K562 (cell line): Measurements from ENCODE around the gene PCDHGB1. TPM values are rescaled to one million over a fixed set of nuclear protein-coding genes. Genes with fewer than 3 reads are reported as not detected.

Experiments
- CHD4 ChIP-seq: fragments of 200-600 bp; sonication (generic); IDR thresholded peaks from 3 replicates; pipeline ENCODE4 v1.6.1; 2012; ENCODE audit warnings: low read depth, mild to moderate bottlenecking, mixed read lengths, low read length, inconsistent platforms; ENCODE audit not compliant: insufficient read depth, insufficient replicate concordance, poor library complexity, severe bottlenecking
- KLF10 ChIP-seq: fragments of 250-450 bp; sonication (Bioruptor Pico); IDR thresholded peaks from 2 replicates; pipeline ENCODE4 v1.6.1; 2021; ENCODE audit warnings: matching md5 sums
- TCF3 ChIP-seq: sonication (generic); formaldehyde crosslinking; IDR thresholded peaks from 2 replicates; pipeline ENCODE4 v1.4.0; 2020; ENCODE audit warnings: mild to moderate bottlenecking, missing genetic modification reagents
- ZNF282 ChIP-seq: sonication (generic); formaldehyde crosslinking; IDR thresholded peaks from 2 replicates; pipeline ENCODE4 v1.8.1; 2023; ENCODE audit warnings: missing genetic modification reagents
- polyA plus RNA-seq, 8 experiments: library from polyadenylated mRNA; depleted of rRNA in 4 of 8; stranded (reverse) in 5 of 8; unstranded in 3 of 8; fragments of >200 nt; fragmentation: Nextera tagmentation in 2 of 8; fragmentation: Illumina TruSeq in 1 of 8; extraction: Ambion mirVana in 2 of 8; extraction: Trizol in 1 of 8; gene quantifications; 2 replicates each; pipeline versions ENCODE4 v1.2.1 to v1.2.3, GENCODE V29; 2011 to 2014; ENCODE audit warnings: inconsistent platforms in 1 of 8, missing spikeins in 1 of 8
- total RNA-seq, 7 experiments: library from RNA; depleted of rRNA in 6 of 7; stranded (reverse); fragments of >200 nt in 6 of 7; fragmentation: Illumina TruSeq in 2 of 7; extraction: Trizol in 2 of 7; gene quantifications; 2 replicates each; pipeline versions ENCODE4 v1.2.1 to v1.2.3, GENCODE V29; 2011 to 2021; ENCODE audit warnings: low replicate concordance in 1 of 7
- TF ChIP-seq, protein P1 (sequence below): fragments of 450-650 bp; IDR thresholded peaks from one replicate; pipeline ENCODE4 v1.6.1; 2018; ENCODE audit warnings: mild to moderate bottlenecking, moderate library complexity; ENCODE audit not compliant: partially characterized antibody
- TF ChIP-seq, protein P2 (sequence below), 3 experiments: IDR thresholded peaks in 2 of 3; conservative IDR thresholded peaks in 1 of 3; 2 replicates each; pipeline ENCODE4 v1.5.1; 2011 to 2012; ENCODE audit warnings: low read length in 3 of 3, mild to moderate bottlenecking in 3 of 3, control low read depth in 2 of 3, improper control_type of control experiment in 1 of 3, inconsistent platforms in 1 of 3, low read depth in 1 of 3, mixed read lengths in 1 of 3, moderate library complexity in 1 of 3; ENCODE audit not compliant: insufficient read depth in 2 of 3

The PCDHGB1 gene
- total and polyA plus RNA-seq, 9 of the 15 experiments (the other 6 are each of a cell fraction or from before 2014, with no cell fraction given): 0.06 to 0.20 (median 0.07) TPM; not detected in 2

DNA sequence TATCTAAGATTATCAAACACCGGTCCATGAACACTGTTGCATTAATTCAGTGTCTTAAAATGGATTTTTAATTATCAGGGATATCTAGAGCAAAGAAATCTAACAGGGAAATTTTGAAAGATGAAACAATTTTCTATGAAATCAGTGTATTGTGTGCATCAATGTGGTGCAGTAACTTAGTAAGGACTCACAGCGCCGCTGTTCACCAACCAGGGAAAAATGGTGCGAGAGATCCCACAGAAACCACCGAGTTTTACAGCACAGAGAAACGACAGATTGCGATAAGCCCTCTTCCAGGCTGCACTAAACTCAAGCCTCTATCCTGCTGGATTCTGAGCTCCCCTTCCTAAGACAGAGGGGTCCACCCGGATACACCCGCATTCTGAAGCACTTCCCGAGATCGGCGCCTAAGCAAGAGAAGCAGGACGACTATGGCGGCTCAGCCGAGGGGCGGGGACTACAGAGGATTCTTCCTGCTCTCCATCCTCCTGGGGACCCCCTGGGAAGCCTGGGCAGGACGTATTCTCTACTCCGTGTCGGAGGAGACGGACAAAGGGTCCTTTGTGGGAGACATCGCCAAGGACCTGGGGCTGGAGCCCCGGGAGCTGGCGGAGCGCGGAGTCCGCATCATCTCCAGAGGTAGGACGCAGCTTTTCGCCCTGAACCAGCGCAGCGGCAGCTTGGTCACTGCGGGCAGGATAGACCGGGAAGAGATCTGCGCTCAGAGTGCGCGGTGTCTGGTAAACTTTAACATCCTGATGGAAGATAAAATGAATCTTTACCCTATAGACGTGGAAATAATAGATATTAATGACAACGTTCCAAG is 32.8 kb downstream of the PCDHGB1 start, which contains the start of gene PCDHGA7 (continued):
- TF ChIP-seq, protein P1, sequence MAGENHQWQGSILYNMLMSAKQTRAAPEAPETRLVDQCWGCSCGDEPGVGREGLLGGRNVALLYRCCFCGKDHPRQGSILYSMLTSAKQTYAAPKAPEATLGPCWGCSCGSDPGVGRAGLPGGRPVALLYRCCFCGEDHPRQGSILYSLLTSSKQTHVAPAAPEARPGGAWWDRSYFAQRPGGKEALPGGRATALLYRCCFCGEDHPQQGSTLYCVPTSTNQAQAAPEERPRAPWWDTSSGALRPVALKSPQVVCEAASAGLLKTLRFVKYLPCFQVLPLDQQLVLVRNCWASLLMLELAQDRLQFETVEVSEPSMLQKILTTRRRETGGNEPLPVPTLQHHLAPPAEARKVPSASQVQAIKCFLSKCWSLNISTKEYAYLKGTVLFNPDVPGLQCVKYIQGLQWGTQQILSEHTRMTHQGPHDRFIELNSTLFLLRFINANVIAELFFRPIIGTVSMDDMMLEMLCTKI: no peak
- TF ChIP-seq KLF10 (CRISPR knock-in tag): no peak
- no peak for TF ChIP-seq CHD4
- TF ChIP-seq ZNF282: no peak
- TF ChIP-seq, protein P2, sequence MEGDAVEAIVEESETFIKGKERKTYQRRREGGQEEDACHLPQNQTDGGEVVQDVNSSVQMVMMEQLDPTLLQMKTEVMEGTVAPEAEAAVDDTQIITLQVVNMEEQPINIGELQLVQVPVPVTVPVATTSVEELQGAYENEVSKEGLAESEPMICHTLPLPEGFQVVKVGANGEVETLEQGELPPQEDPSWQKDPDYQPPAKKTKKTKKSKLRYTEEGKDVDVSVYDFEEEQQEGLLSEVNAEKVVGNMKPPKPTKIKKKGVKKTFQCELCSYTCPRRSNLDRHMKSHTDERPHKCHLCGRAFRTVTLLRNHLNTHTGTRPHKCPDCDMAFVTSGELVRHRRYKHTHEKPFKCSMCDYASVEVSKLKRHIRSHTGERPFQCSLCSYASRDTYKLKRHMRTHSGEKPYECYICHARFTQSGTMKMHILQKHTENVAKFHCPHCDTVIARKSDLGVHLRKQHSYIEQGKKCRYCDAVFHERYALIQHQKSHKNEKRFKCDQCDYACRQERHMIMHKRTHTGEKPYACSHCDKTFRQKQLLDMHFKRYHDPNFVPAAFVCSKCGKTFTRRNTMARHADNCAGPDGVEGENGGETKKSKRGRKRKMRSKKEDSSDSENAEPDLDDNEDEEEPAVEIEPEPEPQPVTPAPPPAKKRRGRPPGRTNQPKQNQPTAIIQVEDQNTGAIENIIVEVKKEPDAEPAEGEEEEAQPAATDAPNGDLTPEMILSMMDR (IDR thresholded peaks at IDR 0.05 in 2 of 3, conservative IDR thresholded peaks at IDR 0.05 in 1 of 3; ENCODE audit: insufficient read depth in 2 of 3, low read depth in 1 of 3, low read length in 3 of 3): peak; percentile 58 to 73 (median 64)
- TF ChIP-seq TCF3 (CRISPR knock-in tag): no peak
